ENCODE results near the gene CEP83. TPM values are rescaled to one million over a fixed set of nuclear protein-coding genes. Genes with fewer than 3 reads are reported as not detected.
"Not testable (repeated sequence)": the region's sequence is repeated elsewhere in the genome, so short reads cannot be mapped to it uniquely, and the experiment has no call there.

Gene CEP83
- total RNA-seq, 2 experiments from 2014 or later, result 17.1 to 20.1 TPM

- peak overlapping the region; percentile 91 for H3K4me3 Mint-ChIP-seq
- peaks cover 10% of the 10 kb centered on the region for H3K27me3 Mint-ChIP-seq
- H3K27ac Mint-ChIP-seq, result peak overlapping the region; percentile 89
- CTCF ChIA-PET, result interaction anchor here (0.8 kb wide), 1 partner anchor 311 kb away, joined by 3 read pairs; no protein-coding TSS in a partner anchor
- peaks cover 31% of the 10 kb centered on the region for H3K4me1 Mint-ChIP-seq
- peaks cover 23% of the 10 kb centered on the region for H3K36me3 Mint-ChIP-seq
- ATAC-seq, result no peak
- H3K9me3 Mint-ChIP-seq (ENCODE audit: low read depth), result peaks cover 3% of the 10 kb centered on the region
- no peak for DNase-seq
Observed at GRCh38 chr12:94460616-94460959, 921 bp upstream of the CEP83 start.

GRCh38 chr12:94458877-94459727 is 565 bp downstream of the CEP83 start:
- CTCF ChIA-PET, result interaction anchor here (1.1 to 1.7 kb wide), 3 partner anchors 251 to 357 kb away, joined by 3 to 10 read pairs (median 4); partner anchors contain the start of gene PLXNC1
- Mint-ChIP-seq H3K9me3 (ENCODE audit: low read depth) (peaks cover 3% of the 10 kb centered on the region), H3K4me3 (peak overlapping the region; percentile 91), H3K27ac (peak overlapping the region; percentile 89), H3K27me3 (peaks cover 10% of the 10 kb centered on the region), H3K4me1 (peaks cover 31% of the 10 kb centered on the region), H3K36me3 (peaks cover 38% of the 10 kb centered on the region)
- peak; percentile 56 for ATAC-seq
- DNase-seq, result no peak

- H3K9me3 Mint-ChIP-seq (ENCODE audit: low read depth), result peaks cover 5% of the 10 kb centered on the region
- no peak overlapping the region for H3K4me3 Mint-ChIP-seq
- peaks cover 48% of the 10 kb centered on the region for H3K36me3 Mint-ChIP-seq
- peaks cover 31% of the 10 kb centered on the region for H3K4me1 Mint-ChIP-seq
- no peak for ATAC-seq
- H3K27ac Mint-ChIP-seq, result no peak overlapping the region
- DNase-seq, result no peak
- CTCF ChIA-PET, result no interaction called here
- peaks cover 6% of the 10 kb centered on the region for H3K27me3 Mint-ChIP-seq
Observed at GRCh38 chr12:94457311-94457710, 2.4 kb downstream of the CEP83 start.

GRCh38 chr12:94454318-94454717 is 5.3 kb downstream of the CEP83 start:
- ATAC-seq; DNase-seq; H3K4me3 Mint-ChIP-seq; H3K9me3 Mint-ChIP-seq (ENCODE audit: low read depth); H3K27ac Mint-ChIP-seq; CTCF ChIA-PET; H3K27me3 Mint-ChIP-seq: not testable (repeated sequence)
- peaks cover 58% of the 10 kb centered on the region for H3K36me3 Mint-ChIP-seq
- peaks cover 25% of the 10 kb centered on the region for H3K4me1 Mint-ChIP-seq

- H3K27ac Mint-ChIP-seq, result no peak overlapping the region
- H3K9me3 Mint-ChIP-seq (ENCODE audit: low read depth), result peaks cover 15% of the 10 kb centered on the region
- no peaks in the 10 kb centered on the region for H3K27me3 Mint-ChIP-seq
- ATAC-seq, result no peak
- H3K36me3 Mint-ChIP-seq, result peaks cover 43% of the 10 kb centered on the region
- CTCF ChIA-PET, result interaction anchor here (0.7 kb wide), 1 partner anchor 20 kb away, joined by 3 read pairs; no protein-coding TSS in a partner anchor
- no peak overlapping the region for H3K4me3 Mint-ChIP-seq
- peaks cover 4% of the 10 kb centered on the region for H3K4me1 Mint-ChIP-seq
- no peak for DNase-seq
Observed at GRCh38 chr12:94445662-94446061, 14.0 kb downstream of the CEP83 start.

GRCh38 chr12:94437303-94437702 is 22.4 kb downstream of the CEP83 start:
- peaks cover 10% of the 10 kb centered on the region for H3K4me1 Mint-ChIP-seq
- CTCF ChIA-PET, result interaction anchor here (1.3 kb wide), 1 partner anchor 335 kb away, joined by 3 read pairs; no protein-coding TSS in a partner anchor

GRCh38 chr12:94435511-94435927 is 24.1 kb downstream of the CEP83 start:
- Mint-ChIP-seq H3K36me3 (peaks cover 37% of the 10 kb centered on the region), H3K9me3 (ENCODE audit: low read depth) (peaks cover 12% of the 10 kb centered on the region), H3K27me3 (no peaks in the 10 kb centered on the region), H3K27ac (no peak overlapping the region), H3K4me3 (no peak overlapping the region), H3K4me1 (peaks cover 10% of the 10 kb centered on the region)
- ATAC-seq (no peak), DNase-seq (no peak)
- CTCF ChIA-PET, result interaction anchor here (1.2 to 1.5 kb wide), 3 partner anchors 189 to 301 kb away, joined by 3 to 4 read pairs (median 3); no protein-coding TSS in a partner anchor

More at GRCh38 chr12:94437303-94437702, 22.4 kb downstream of the CEP83 start:
- ATAC-seq, result no peak
- H3K4me3 Mint-ChIP-seq, result no peak overlapping the region
- no peaks in the 10 kb centered on the region for H3K27me3 Mint-ChIP-seq
- DNase-seq, result no peak
- H3K36me3 Mint-ChIP-seq, result peaks cover 32% of the 10 kb centered on the region
- H3K27ac Mint-ChIP-seq, result no peak overlapping the region
- H3K9me3 Mint-ChIP-seq (ENCODE audit: low read depth), result peaks cover 13% of the 10 kb centered on the region

- CTCF ChIA-PET, result interaction anchor here (0.9 to 1.5 kb wide), 9 partner anchors 16 to 300 kb away, joined by 3 to 4 read pairs (median 3); no protein-coding TSS in a partner anchor
- Mint-ChIP-seq H3K27me3 (no peaks in the 10 kb centered on the region), H3K27ac (no peak overlapping the region), H3K36me3 (peaks cover 45% of the 10 kb centered on the region), H3K4me3 (no peak overlapping the region), H3K9me3 (ENCODE audit: low read depth) (peaks cover 13% of the 10 kb centered on the region), H3K4me1 (peaks cover 10% of the 10 kb centered on the region)
- ATAC-seq (no peak), DNase-seq (no peak)
Observed at GRCh38 chr12:94434171-94434570, 25.5 kb downstream of the CEP83 start.

- ATAC-seq, result no peak
- Mint-ChIP-seq H3K4me1 (peaks cover 10% of the 10 kb centered on the region), H3K27ac (no peak overlapping the region), H3K36me3 (peaks cover 43% of the 10 kb centered on the region), H3K27me3 (no peaks in the 10 kb centered on the region), H3K4me3 (no peak overlapping the region), H3K9me3 (ENCODE audit: low read depth) (peaks cover 13% of the 10 kb centered on the region)
- DNase-seq, result no peak
- CTCF ChIA-PET, result interaction anchor here (0.9 to 1.4 kb wide), 6 partner anchors 16 to 290 kb away, joined by 3 to 4 read pairs (median 3); no protein-coding TSS in a partner anchor
Observed at GRCh38 chr12:94433744-94434143, 25.9 kb downstream of the CEP83 start.

GRCh38 chr12:94430304-94430703 is 29.4 kb downstream of the CEP83 start:
- DNase-seq (no peak), ATAC-seq (no peak)
- Mint-ChIP-seq H3K27me3 (no peaks in the 10 kb centered on the region), H3K27ac (no peak overlapping the region), H3K9me3 (ENCODE audit: low read depth) (peaks cover 15% of the 10 kb centered on the region), H3K4me1 (peaks cover 7% of the 10 kb centered on the region), H3K4me3 (no peak overlapping the region), H3K36me3 (peaks cover 51% of the 10 kb centered on the region)
- CTCF ChIA-PET, result interaction anchor here (1.0 kb wide), 1 partner anchor 19 kb away, joined by 3 read pairs; no protein-coding TSS in a partner anchor

GRCh38 chr12:94429633-94430032 is 30.0 kb downstream of the CEP83 start:
- H3K27ac Mint-ChIP-seq, result no peak overlapping the region
- H3K4me1 Mint-ChIP-seq, result peaks cover 4% of the 10 kb centered on the region
- CTCF ChIA-PET, result interaction anchor here (1.0 kb wide), 1 partner anchor 222 kb away, joined by 3 read pairs; no protein-coding TSS in a partner anchor
- no peak for DNase-seq
- no peak for ATAC-seq
- H3K4me3 Mint-ChIP-seq, result no peak overlapping the region
- peaks cover 15% of the 10 kb centered on the region for H3K9me3 Mint-ChIP-seq (ENCODE audit: low read depth)
- no peaks in the 10 kb centered on the region for H3K27me3 Mint-ChIP-seq
- peaks cover 56% of the 10 kb centered on the region for H3K36me3 Mint-ChIP-seq

GRCh38 chr12:94429191-94429590 is 30.5 kb downstream of the CEP83 start:
- H3K9me3 Mint-ChIP-seq (ENCODE audit: low read depth), result peaks cover 15% of the 10 kb centered on the region
- CTCF ChIA-PET, result interaction anchor here (1.0 kb wide), 1 partner anchor 221 kb away, joined by 3 read pairs; no protein-coding TSS in a partner anchor
- no peak overlapping the region for H3K4me3 Mint-ChIP-seq
- H3K27me3 Mint-ChIP-seq, result no peaks in the 10 kb centered on the region
- peaks cover 4% of the 10 kb centered on the region for H3K4me1 Mint-ChIP-seq
- H3K27ac Mint-ChIP-seq, result no peak overlapping the region
- ATAC-seq (no peak), DNase-seq (no peak)
- peaks cover 59% of the 10 kb centered on the region for H3K36me3 Mint-ChIP-seq

GRCh38 chr12:94427501-94428381 is 31.9 kb downstream of the CEP83 start:
- peaks cover 4% of the 10 kb centered on the region for H3K4me1 Mint-ChIP-seq
- H3K36me3 Mint-ChIP-seq, result peaks cover 64% of the 10 kb centered on the region
- CTCF ChIA-PET, result no interaction called here
- ATAC-seq, result no peak
- H3K27me3 Mint-ChIP-seq, result no peaks in the 10 kb centered on the region
- no peak overlapping the region for H3K4me3 Mint-ChIP-seq
- no peak for DNase-seq
- H3K9me3 Mint-ChIP-seq (ENCODE audit: low read depth), result peaks cover 23% of the 10 kb centered on the region
- H3K27ac Mint-ChIP-seq, result no peak overlapping the region

Data from activated CD8-positive, alpha-beta memory T cell treated with anti-CD3 and anti-CD28 coated beads, Interleukin-2, amount 10 ng/mL, durations not matched to agents 7 days and 5 days (primary cell).